WTC11 (cell line): Measurements from ENCODE around the gene MEIS2. TPM values are rescaled to one million over a fixed set of nuclear protein-coding genes. Genes with fewer than 3 reads are reported as not detected.

Experiments
- ATAC-seq: fragments of 200-7000 bp; cut with Tn5 transposase; 2 replicates; pipeline ENCODE4 v1.10.0; 2021; ENCODE audit warnings: mild to moderate bottlenecking, moderate library complexity
- CTCF ChIA-PET: fragments of 300-600 bp; sonication (Branson Sonifier 250); formaldehyde crosslinking; loops from one replicate; lab custom pipeline; 2021; ENCODE audit warnings: antibody characterized with exemption; lab: Charles Lee
- POLR2A ChIA-PET: fragments of 350-600 bp; sonication (Branson Sonifier 250); formaldehyde crosslinking; loops from one replicate; lab custom pipeline; 2021; ENCODE audit warnings: antibody characterized with exemption; lab: Charles Lee
- DNase-seq: peaks from one replicate; pipeline ENCODE4 v3.0.0; 2021; ENCODE audit warnings: low spot score
- H3K27ac Mint-ChIP-seq: 2 replicates; pipeline ENCODE4 v1.8.0; 2021; ENCODE audit warnings: mixed read lengths
- H3K27me3 Mint-ChIP-seq: 2 replicates; pipeline ENCODE4 v1.8.0; 2021; ENCODE audit warnings: low read depth, mild to moderate bottlenecking, moderate library complexity, mixed read lengths
- H3K36me3 Mint-ChIP-seq: 2 replicates; pipeline ENCODE4 v1.8.0; 2021; ENCODE audit warnings: mixed read lengths
- H3K4me1 Mint-ChIP-seq: 2 replicates; pipeline ENCODE4 v1.8.0; 2022; ENCODE audit warnings: mixed read lengths
- H3K4me3 Mint-ChIP-seq: 2 replicates; pipeline ENCODE4 v1.8.0; 2021; ENCODE audit warnings: mild to moderate bottlenecking, moderate library complexity, mixed read lengths
- H3K9me3 Mint-ChIP-seq: 2 replicates; pipeline ENCODE4 v1.8.0; 2021; ENCODE audit warnings: mixed read lengths
- ATF1 ChIP-seq: sonication (generic); formaldehyde crosslinking; IDR thresholded peaks from 2 replicates; pipeline ENCODE4 v1.8.1; 2023; ENCODE audit warnings: mild to moderate bottlenecking, moderate library complexity, missing genetic modification reagents
- ELF4 ChIP-seq: sonication (generic); formaldehyde crosslinking; IDR thresholded peaks from 2 replicates; pipeline ENCODE4 v1.8.1; 2022; ENCODE audit warnings: low read depth, mild to moderate bottlenecking, moderate library complexity, missing genetic modification reagents
- ESRRA ChIP-seq: sonication (generic); formaldehyde crosslinking; IDR thresholded peaks from 2 replicates; pipeline ENCODE4 v1.8.1; 2022; ENCODE audit warnings: mild to moderate bottlenecking, missing genetic modification reagents, borderline replicate concordance
- FOXJ3 ChIP-seq: sonication (generic); formaldehyde crosslinking; IDR thresholded peaks from 2 replicates; pipeline ENCODE4 v1.9.0; 2021; ENCODE audit warnings: missing genetic modification reagents, mild to moderate bottlenecking, borderline replicate concordance
- FOXK1 ChIP-seq: sonication (generic); formaldehyde crosslinking; IDR thresholded peaks from 2 replicates; pipeline ENCODE4 v1.8.0; 2022; ENCODE audit warnings: mild to moderate bottlenecking, moderate library complexity, missing genetic modification reagents
- FOXP1 ChIP-seq: sonication (generic); formaldehyde crosslinking; IDR thresholded peaks from 2 replicates; pipeline ENCODE4 v1.8.0; 2022; ENCODE audit warnings: missing genetic modification reagents, mild to moderate bottlenecking, moderate library complexity, borderline replicate concordance
- HMGA2 ChIP-seq: fragments of 250-450 bp; sonication (Bioruptor Pico); IDR thresholded peaks from 2 replicates; pipeline ENCODE4 v1.4.0; 2021; ENCODE audit warnings: mild to moderate bottlenecking, moderate library complexity
- NFATC4 ChIP-seq: fragments of 250-450 bp; sonication (Bioruptor Pico); IDR thresholded peaks from 2 replicates; pipeline ENCODE4 v1.9.0; 2021; ENCODE audit warnings: mild to moderate bottlenecking
- SMAD4 ChIP-seq: sonication (generic); formaldehyde crosslinking; IDR thresholded peaks from 2 replicates; pipeline ENCODE4 v1.8.0; 2022; ENCODE audit warnings: mild to moderate bottlenecking, missing genetic modification reagents
- TCF7 ChIP-seq: sonication (generic); formaldehyde crosslinking; IDR thresholded peaks from 2 replicates; pipeline ENCODE4 v1.8.0; 2022; ENCODE audit warnings: mild to moderate bottlenecking, low read depth, missing genetic modification reagents, moderate library complexity
- ZNF232 ChIP-seq: sonication (generic); formaldehyde crosslinking; IDR thresholded peaks from 2 replicates; pipeline ENCODE4 v1.8.0; 2022; ENCODE audit warnings: mild to moderate bottlenecking, missing genetic modification reagents
- ZNF263 ChIP-seq: sonication (generic); formaldehyde crosslinking; IDR thresholded peaks from 2 replicates; pipeline ENCODE4 v1.8.1; 2022; ENCODE audit warnings: low read depth, mild to moderate bottlenecking, moderate library complexity, missing genetic modification reagents
- total RNA-seq: library from RNA; stranded (reverse); gene quantifications from 3 replicates; pipeline ENCODE4 v1.2.3, GENCODE V29; 2021
- TF ChIP-seq, protein P1 (sequence below): sonication (generic); formaldehyde crosslinking; IDR thresholded peaks from 2 replicates; pipeline ENCODE4 v1.8.1; 2023; ENCODE audit warnings: mild to moderate bottlenecking, missing genetic modification reagents, moderate library complexity
- TF ChIP-seq, protein P2 (sequence below): sonication (generic); formaldehyde crosslinking; IDR thresholded peaks from 2 replicates; pipeline ENCODE4 v1.8.1; 2023; ENCODE audit warnings: mild to moderate bottlenecking, missing genetic modification reagents
- TF ChIP-seq, protein P3 (sequence below): sonication (generic); formaldehyde crosslinking; IDR thresholded peaks from 2 replicates; pipeline ENCODE4 v1.8.1; 2023; ENCODE audit warnings: mild to moderate bottlenecking, moderate library complexity, missing genetic modification reagents
- TF ChIP-seq, protein P4 (sequence below): sonication (generic); formaldehyde crosslinking; IDR thresholded peaks from 2 replicates; pipeline ENCODE4 v1.8.1; 2023; ENCODE audit warnings: mild to moderate bottlenecking, missing genetic modification reagents
- TF ChIP-seq, protein P5 (sequence below): sonication (generic); formaldehyde crosslinking; IDR thresholded peaks from 2 replicates; pipeline ENCODE4 v1.8.0; 2022; ENCODE audit warnings: mild to moderate bottlenecking, missing genetic modification reagents
- TF ChIP-seq, protein P6 (sequence below): fragments of 250-450 bp; sonication (Bioruptor Pico); IDR thresholded peaks from 2 replicates; pipeline ENCODE4 v1.9.0; 2021; ENCODE audit warnings: mild to moderate bottlenecking, borderline replicate concordance

The MEIS2 gene
- total RNA-seq, 1 experiment from 2014 or later, result 0.57 TPM

DNA sequence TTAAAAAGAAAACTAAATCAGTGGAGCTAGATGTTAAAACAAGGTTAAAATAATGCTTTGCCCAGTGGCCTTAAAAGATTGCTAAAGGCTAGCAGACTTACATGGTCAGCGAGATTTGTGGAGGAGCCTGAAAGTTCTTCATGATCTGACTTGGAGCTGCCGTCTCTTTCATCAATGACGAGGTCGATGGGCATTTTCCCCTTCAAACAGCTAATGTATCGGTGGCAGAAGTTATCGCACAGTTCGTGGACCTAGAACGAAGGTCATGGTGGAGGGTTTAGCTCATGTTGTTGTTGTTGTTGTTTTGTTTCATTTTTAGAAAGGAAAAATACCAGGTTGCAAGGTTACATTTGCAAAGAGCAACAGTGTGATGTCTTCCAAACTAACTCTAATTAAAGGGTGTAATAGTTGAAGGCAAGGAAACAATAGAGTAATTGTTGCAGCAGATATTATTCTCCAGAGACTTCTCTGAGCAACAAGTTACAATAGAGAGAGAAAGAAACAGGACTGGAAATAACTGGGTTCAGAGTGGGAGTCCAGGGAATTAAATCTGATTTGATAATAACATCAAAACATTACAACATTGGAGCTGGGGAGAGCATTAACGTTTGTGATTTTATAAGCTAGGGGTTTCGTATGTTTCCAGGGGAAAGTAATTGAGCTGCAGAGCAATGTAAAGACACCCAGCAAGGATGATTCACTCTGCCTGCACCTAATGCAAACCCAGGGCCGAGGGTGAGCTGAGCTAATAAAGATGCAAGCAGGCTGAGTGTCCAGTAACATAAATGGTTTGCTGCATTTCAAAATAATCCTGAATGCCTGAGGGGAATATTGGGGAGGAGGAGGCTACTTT, 6.6 kb downstream of the MEIS2 start:
- ATAC-seq, result no peak
- ChIA-PET POLR2A (no interaction called here), CTCF (interaction anchor here (0.7 to 4.1 kb wide), 5 partner anchors 14 to 215 kb away, joined by 3 to 18 read pairs (median 3); no protein-coding TSS in a partner anchor)
- Mint-ChIP-seq H3K27ac (no peak overlapping the region), H3K36me3 (no peaks in the 10 kb centered on the region), H3K9me3 (no peaks in the 10 kb centered on the region), H3K27me3 (peaks cover 74% of the 10 kb centered on the region), H3K4me1 (peaks cover 72% of the 10 kb centered on the region), H3K4me3 (peak overlapping the region; percentile 56)
- DNase-seq, result no peak
- TF ChIP-seq, protein P1, sequence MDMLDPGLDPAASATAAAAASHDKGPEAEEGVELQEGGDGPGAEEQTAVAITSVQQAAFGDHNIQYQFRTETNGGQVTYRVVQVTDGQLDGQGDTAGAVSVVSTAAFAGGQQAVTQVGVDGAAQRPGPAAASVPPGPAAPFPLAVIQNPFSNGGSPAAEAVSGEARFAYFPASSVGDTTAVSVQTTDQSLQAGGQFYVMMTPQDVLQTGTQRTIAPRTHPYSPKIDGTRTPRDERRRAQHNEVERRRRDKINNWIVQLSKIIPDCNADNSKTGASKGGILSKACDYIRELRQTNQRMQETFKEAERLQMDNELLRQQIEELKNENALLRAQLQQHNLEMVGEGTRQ (CRISPR knock-in tag), result no peak
- no peak for TF ChIP-seq ESRRA (CRISPR knock-in tag)
- TF ChIP-seq TCF7 (CRISPR knock-in tag), result no peak
- TF ChIP-seq ELF4 (CRISPR knock-in tag), result no peak
- TF ChIP-seq, protein P2, sequence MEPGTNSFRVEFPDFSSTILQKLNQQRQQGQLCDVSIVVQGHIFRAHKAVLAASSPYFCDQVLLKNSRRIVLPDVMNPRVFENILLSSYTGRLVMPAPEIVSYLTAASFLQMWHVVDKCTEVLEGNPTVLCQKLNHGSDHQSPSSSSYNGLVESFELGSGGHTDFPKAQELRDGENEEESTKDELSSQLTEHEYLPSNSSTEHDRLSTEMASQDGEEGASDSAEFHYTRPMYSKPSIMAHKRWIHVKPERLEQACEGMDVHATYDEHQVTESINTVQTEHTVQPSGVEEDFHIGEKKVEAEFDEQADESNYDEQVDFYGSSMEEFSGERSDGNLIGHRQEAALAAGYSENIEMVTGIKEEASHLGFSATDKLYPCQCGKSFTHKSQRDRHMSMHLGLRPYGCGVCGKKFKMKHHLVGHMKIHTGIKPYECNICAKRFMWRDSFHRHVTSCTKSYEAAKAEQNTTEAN, result no peak
- TF ChIP-seq, protein P3, sequence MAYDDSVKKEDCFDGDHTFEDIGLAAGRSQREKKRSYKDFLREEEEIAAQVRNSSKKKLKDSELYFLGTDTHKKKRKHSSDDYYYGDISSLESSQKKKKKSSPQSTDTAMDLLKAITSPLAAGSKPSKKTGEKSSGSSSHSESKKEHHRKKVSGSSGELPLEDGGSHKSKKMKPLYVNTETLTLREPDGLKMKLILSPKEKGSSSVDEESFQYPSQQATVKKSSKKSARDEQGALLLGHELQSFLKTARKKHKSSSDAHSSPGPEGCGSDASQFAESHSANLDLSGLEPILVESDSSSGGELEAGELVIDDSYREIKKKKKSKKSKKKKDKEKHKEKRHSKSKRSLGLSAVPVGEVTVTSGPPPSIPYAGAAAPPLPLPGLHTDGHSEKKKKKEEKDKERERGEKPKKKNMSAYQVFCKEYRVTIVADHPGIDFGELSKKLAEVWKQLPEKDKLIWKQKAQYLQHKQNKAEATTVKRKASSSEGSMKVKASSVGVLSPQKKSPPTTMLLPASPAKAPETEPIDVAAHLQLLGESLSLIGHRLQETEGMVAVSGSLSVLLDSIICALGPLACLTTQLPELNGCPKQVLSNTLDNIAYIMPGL (CRISPR knock-in tag), result no peak
- no peak for TF ChIP-seq ZNF232 (CRISPR knock-in tag)
- TF ChIP-seq, protein P4, sequence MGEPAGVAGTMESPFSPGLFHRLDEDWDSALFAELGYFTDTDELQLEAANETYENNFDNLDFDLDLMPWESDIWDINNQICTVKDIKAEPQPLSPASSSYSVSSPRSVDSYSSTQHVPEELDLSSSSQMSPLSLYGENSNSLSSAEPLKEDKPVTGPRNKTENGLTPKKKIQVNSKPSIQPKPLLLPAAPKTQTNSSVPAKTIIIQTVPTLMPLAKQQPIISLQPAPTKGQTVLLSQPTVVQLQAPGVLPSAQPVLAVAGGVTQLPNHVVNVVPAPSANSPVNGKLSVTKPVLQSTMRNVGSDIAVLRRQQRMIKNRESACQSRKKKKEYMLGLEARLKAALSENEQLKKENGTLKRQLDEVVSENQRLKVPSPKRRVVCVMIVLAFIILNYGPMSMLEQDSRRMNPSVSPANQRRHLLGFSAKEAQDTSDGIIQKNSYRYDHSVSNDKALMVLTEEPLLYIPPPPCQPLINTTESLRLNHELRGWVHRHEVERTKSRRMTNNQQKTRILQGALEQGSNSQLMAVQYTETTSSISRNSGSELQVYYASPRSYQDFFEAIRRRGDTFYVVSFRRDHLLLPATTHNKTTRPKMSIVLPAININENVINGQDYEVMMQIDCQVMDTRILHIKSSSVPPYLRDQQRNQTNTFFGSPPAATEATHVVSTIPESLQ (CRISPR knock-in tag), result no peak
- no peak for TF ChIP-seq NFATC4 (CRISPR knock-in tag)
- TF ChIP-seq SMAD4 (CRISPR knock-in tag), result no peak
- no peak for TF ChIP-seq FOXJ3 (CRISPR knock-in tag)
- no peak for TF ChIP-seq FOXK1 (CRISPR knock-in tag)

DNA sequence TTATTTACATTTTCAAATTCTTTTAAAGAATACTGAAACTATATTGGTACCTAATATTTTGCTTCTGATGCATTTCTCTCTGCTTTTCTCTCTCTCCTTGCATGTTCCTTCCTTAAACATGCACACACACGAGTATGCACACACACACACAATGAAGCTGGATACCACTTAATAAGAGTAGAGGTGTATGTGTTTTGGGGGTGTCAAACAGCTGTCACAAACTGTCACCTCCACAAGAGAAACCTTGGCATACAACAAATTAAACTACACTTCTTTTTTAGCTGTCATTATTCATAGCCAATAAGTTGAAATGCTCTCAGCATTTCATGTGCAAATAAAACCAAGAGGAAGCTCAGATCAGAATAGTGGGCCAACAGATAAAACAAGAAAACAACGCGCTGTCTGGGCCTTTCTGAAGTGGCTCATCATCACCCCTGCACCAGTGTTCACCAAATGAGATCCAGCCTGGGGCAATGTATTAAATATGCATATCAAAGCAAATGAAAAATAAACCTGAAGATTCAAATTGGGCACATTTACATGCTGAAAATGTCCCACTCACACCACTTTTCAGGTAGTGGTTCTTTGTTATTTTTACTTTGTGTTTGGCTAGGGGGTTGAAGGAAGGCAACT, 9.7 kb downstream of the MEIS2 start:
- ATAC-seq, result no peak
- no peaks in the 10 kb centered on the region for H3K9me3 Mint-ChIP-seq
- POLR2A ChIA-PET, result interaction anchor here (0.6 kb wide), 1 partner anchor 480 kb away, joined by 3 read pairs; no protein-coding TSS in a partner anchor
- H3K4me1 Mint-ChIP-seq, result peaks cover 49% of the 10 kb centered on the region
- H3K4me3 Mint-ChIP-seq, result no peak overlapping the region
- CTCF ChIA-PET, result interaction anchor here (0.5 to 0.6 kb wide), 2 partner anchors 16 to 207 kb away, joined by 3 to 4 read pairs; no protein-coding TSS in a partner anchor
- H3K27me3 Mint-ChIP-seq, result peaks cover 44% of the 10 kb centered on the region
- H3K27ac Mint-ChIP-seq, result no peak overlapping the region
- no peaks in the 10 kb centered on the region for H3K36me3 Mint-ChIP-seq
- DNase-seq, result no peak
- TF ChIP-seq, protein P1 (CRISPR knock-in tag), result no peak
- no peak for TF ChIP-seq FOXJ3 (CRISPR knock-in tag)
- no peak for TF ChIP-seq ATF1 (CRISPR knock-in tag)
- TF ChIP-seq, protein P5, sequence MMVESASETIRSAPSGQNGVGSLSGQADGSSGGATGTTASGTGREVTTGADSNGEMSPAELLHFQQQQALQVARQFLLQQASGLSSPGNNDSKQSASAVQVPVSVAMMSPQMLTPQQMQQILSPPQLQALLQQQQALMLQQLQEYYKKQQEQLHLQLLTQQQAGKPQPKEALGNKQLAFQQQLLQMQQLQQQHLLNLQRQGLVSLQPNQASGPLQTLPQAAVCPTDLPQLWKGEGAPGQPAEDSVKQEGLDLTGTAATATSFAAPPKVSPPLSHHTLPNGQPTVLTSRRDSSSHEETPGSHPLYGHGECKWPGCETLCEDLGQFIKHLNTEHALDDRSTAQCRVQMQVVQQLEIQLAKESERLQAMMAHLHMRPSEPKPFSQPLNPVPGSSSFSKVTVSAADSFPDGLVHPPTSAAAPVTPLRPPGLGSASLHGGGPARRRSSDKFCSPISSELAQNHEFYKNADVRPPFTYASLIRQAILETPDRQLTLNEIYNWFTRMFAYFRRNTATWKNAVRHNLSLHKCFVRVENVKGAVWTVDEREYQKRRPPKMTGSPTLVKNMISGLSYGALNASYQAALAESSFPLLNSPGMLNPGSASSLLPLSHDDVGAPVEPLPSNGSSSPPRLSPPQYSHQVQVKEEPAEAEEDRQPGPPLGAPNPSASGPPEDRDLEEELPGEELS (CRISPR knock-in tag), result no peak
- no peak for TF ChIP-seq FOXP1
- TF ChIP-seq, protein P6, sequence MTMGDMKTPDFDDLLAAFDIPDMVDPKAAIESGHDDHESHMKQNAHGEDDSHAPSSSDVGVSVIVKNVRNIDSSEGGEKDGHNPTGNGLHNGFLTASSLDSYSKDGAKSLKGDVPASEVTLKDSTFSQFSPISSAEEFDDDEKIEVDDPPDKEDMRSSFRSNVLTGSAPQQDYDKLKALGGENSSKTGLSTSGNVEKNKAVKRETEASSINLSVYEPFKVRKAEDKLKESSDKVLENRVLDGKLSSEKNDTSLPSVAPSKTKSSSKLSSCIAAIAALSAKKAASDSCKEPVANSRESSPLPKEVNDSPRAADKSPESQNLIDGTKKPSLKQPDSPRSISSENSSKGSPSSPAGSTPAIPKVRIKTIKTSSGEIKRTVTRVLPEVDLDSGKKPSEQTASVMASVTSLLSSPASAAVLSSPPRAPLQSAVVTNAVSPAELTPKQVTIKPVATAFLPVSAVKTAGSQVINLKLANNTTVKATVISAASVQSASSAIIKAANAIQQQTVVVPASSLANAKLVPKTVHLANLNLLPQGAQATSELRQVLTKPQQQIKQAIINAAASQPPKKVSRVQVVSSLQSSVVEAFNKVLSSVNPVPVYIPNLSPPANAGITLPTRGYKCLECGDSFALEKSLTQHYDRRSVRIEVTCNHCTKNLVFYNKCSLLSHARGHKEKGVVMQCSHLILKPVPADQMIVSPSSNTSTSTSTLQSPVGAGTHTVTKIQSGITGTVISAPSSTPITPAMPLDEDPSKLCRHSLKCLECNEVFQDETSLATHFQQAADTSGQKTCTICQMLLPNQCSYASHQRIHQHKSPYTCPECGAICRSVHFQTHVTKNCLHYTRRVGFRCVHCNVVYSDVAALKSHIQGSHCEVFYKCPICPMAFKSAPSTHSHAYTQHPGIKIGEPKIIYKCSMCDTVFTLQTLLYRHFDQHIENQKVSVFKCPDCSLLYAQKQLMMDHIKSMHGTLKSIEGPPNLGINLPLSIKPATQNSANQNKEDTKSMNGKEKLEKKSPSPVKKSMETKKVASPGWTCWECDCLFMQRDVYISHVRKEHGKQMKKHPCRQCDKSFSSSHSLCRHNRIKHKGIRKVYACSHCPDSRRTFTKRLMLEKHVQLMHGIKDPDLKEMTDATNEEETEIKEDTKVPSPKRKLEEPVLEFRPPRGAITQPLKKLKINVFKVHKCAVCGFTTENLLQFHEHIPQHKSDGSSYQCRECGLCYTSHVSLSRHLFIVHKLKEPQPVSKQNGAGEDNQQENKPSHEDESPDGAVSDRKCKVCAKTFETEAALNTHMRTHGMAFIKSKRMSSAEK, result no peak
- TF ChIP-seq ZNF263 (CRISPR knock-in tag), result no peak
- no peak for TF ChIP-seq HMGA2 (CRISPR knock-in tag)
